ENCODE data around the gene SMPX.

SMPX gene

GRCh38 chrX:21735768-21736127, 22.2 kb downstream of the SMPX start:
- ATAC-seq (replicated peaks) (no peak), DNase-seq (no peak)
- H3K36me3 Mint-ChIP-seq: no peaks in the 10 kb centered on the region
- H3K4me1 Mint-ChIP-seq: no peaks in the 10 kb centered on the region
- H3K27me3 Mint-ChIP-seq: peaks cover 26 to 27% of the 10 kb centered on the region in 2 donors
- no peaks in the 10 kb centered on the region for H3K9me3 Mint-ChIP-seq
- no peak overlapping the region for H3K27ac Mint-ChIP-seq
- no peak overlapping the region for H3K4me3 Mint-ChIP-seq

- peaks cover 26 to 27% of the 10 kb centered on the region in 2 donors for H3K27me3 Mint-ChIP-seq
- DNase-seq: no peak
- no peak for ATAC-seq (replicated peaks)
- no peak overlapping the region for H3K27ac Mint-ChIP-seq
- no peaks in the 10 kb centered on the region for H3K4me1 Mint-ChIP-seq
- H3K36me3 Mint-ChIP-seq: no peaks in the 10 kb centered on the region
- no peak overlapping the region for H3K4me3 Mint-ChIP-seq
- no peaks in the 10 kb centered on the region for H3K9me3 Mint-ChIP-seq
These were observed 22.7 kb downstream of the SMPX start for GRCh38 chrX:21735038-21735767.

- Mint-ChIP-seq H3K36me3 (no peaks in the 10 kb centered on the region), H3K27ac (no peak overlapping the region), H3K27me3 (peaks cover 26 to 27% of the 10 kb centered on the region in 2 donors), H3K4me3 (no peak overlapping the region), H3K9me3 (no peaks in the 10 kb centered on the region), H3K4me1 (no peaks in the 10 kb centered on the region)
- DNase-seq (no peak), ATAC-seq (replicated peaks) (no peak)
These were observed 23.7 kb downstream of the SMPX start for GRCh38 chrX:21734175-21734574.

- Mint-ChIP-seq H3K4me3 (no peak overlapping the region), H3K27ac (no peak overlapping the region), H3K4me1 (no peaks in the 10 kb centered on the region), H3K36me3 (no peaks in the 10 kb centered on the region), H3K27me3 (peaks cover 22 to 26% of the 10 kb centered on the region in 2 donors), H3K9me3 (no peaks in the 10 kb centered on the region)
- DNase-seq (no peak), ATAC-seq (replicated peaks) (no peak)
These were observed 24.2 kb downstream of the SMPX start for GRCh38 chrX:21733705-21734104.

GRCh38 chrX:21730026-21730425, 27.9 kb downstream of the SMPX start:
- no peaks in the 10 kb centered on the region for H3K4me1 Mint-ChIP-seq
- no peaks in the 10 kb centered on the region for H3K36me3 Mint-ChIP-seq

DNA sequence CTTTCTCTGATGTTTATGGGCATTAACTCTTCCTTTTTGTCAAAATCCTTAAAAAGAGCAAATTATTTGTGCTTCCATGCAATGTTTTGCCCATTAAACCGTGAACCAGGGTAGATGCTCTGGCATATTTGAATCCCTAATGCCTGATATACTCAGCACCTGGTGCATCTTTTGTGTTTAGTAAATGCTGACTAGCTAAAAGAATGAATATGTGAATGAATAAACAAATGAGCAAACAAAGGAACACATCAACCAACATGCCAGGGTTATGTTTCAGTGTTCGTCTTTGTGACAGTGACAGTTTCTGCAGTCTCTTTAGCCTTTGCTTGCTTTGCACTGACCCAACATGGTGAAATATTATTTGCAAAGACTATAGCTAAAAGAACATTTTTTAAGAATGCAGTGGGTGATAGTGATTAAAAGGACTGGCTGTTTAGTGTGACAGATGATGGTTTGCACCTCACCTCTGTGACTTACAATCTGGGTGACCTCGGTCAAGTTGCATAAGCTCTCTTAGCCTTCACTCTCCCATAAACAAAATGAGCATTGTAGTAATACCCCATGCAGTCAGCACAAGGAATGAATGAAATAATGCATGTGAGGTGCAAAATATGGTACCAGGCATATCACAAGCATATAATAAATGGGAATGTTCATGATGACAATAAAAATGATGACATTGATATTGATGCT, 29.5 kb downstream of the SMPX start:
- peaks cover 5 to 7% of the 10 kb centered on the region in 2 donors for H3K27me3 Mint-ChIP-seq
- H3K27ac Mint-ChIP-seq: no peak overlapping the region
- ATAC-seq (replicated peaks) (no peak), DNase-seq (no peak)
- H3K4me3 Mint-ChIP-seq: no peak overlapping the region
- H3K36me3 Mint-ChIP-seq: no peaks in the 10 kb centered on the region
- no peaks in the 10 kb centered on the region for H3K9me3 Mint-ChIP-seq
- H3K4me1 Mint-ChIP-seq: no peaks in the 10 kb centered on the region

More at GRCh38 chrX:21730026-21730425, 27.9 kb downstream of the SMPX start:
- no peak for DNase-seq
- H3K9me3 Mint-ChIP-seq: no peaks in the 10 kb centered on the region
- no peak overlapping the region for H3K27ac Mint-ChIP-seq
- H3K27me3 Mint-ChIP-seq: peaks cover 13 to 19% of the 10 kb centered on the region in 2 donors
- ATAC-seq (replicated peaks): no peak
- no peak overlapping the region for H3K4me3 Mint-ChIP-seq

DNA sequence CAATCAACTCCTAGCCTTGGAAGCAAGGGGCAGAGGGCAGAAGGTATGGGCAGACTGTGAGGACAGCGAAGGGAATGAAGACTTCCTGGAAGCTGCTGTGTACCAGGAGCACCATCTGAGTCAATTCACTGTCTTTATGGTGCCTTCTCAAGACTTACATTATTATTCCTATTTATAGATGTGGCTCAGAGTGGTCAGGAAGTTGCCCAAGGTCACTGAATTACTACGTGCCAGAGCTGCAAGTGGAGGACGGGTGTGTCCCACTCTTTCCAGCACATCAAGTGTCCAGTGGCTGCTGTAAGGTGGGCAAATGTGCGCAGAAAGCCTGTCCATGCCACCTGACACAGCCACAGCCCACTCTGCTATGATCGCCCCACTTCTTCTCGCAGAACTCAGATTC, 32.0 kb downstream of the SMPX start:
- H3K27me3 Mint-ChIP-seq: peaks cover 5 to 7% of the 10 kb centered on the region in 2 donors
- no peak for DNase-seq
- H3K9me3 Mint-ChIP-seq: no peaks in the 10 kb centered on the region
- H3K4me1 Mint-ChIP-seq: no peaks in the 10 kb centered on the region
- H3K4me3 Mint-ChIP-seq: no peak overlapping the region
- no peak for ATAC-seq (replicated peaks)
- H3K27ac Mint-ChIP-seq: no peak overlapping the region
- no peaks in the 10 kb centered on the region for H3K36me3 Mint-ChIP-seq

DNA sequence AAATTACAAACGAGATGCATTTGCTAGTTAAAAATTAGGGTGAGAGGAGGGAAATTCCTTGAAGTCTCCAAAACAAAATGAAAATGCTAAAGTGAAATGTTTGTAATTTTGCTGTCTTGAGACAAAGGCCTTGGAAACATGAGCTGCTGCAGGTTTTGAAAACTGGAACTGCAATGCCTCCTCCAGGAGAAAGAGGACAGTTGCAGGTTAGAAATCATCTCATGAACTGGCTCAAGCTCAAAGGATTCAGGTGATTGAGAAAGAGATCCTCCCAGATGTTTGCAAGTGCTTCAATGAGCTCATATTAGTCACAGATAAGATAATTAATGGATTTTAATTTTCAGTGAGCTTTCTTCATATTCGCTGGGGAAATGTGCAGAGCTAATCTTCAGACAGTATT, 32.4 kb downstream of the SMPX start:
- no peak overlapping the region for H3K27ac Mint-ChIP-seq
- no peak overlapping the region for H3K4me3 Mint-ChIP-seq
- DNase-seq (no peak), ATAC-seq (replicated peaks) (no peak)
- no peaks in the 10 kb centered on the region for H3K9me3 Mint-ChIP-seq
- no peaks in the 10 kb centered on the region for H3K36me3 Mint-ChIP-seq
- H3K4me1 Mint-ChIP-seq: no peaks in the 10 kb centered on the region
- H3K27me3 Mint-ChIP-seq: peaks cover 5 to 7% of the 10 kb centered on the region in 2 donors

DNA sequence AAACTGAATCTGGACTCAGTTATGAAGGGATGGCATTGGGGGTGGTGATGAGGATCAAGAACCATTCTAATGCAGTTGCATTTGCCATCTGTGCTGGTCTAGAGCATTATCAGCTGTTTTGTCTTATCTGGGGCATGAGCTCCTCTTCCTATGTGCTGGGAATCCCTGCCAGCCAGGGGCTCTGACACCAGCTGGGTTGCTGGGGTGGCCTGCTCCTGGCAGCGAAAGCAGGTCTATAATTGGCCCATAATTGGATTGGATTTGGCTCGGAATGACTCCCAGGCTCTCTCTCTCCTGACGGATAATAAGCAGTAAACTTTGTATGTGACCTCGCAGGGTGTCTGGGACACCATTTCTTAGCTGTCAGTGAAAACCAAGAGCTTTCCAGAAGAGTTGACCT, 34.1 kb downstream of the SMPX start:
- no peaks in the 10 kb centered on the region for H3K4me1 Mint-ChIP-seq

GRCh38 chrX:21723084-21723483, 34.8 kb downstream of the SMPX start:
- no peaks in the 10 kb centered on the region for H3K4me1 Mint-ChIP-seq
- ATAC-seq (replicated peaks): no peak
- no peaks in the 10 kb centered on the region for H3K9me3 Mint-ChIP-seq
- peaks cover 2 to 7% of the 10 kb centered on the region in 2 donors for H3K27me3 Mint-ChIP-seq
- DNase-seq: no peak
- no peaks in the 10 kb centered on the region for H3K36me3 Mint-ChIP-seq
- H3K27ac Mint-ChIP-seq: no peak overlapping the region
- H3K4me3 Mint-ChIP-seq: no peak overlapping the region

More for the DNA sequence above, 34.1 kb downstream of the SMPX start:
- no peak overlapping the region for H3K4me3 Mint-ChIP-seq
- no peaks in the 10 kb centered on the region for H3K9me3 Mint-ChIP-seq
- peaks cover 5 to 7% of the 10 kb centered on the region in 2 donors for H3K27me3 Mint-ChIP-seq
- ATAC-seq (replicated peaks) (no peak), DNase-seq (no peak)
- no peak overlapping the region for H3K27ac Mint-ChIP-seq
- H3K36me3 Mint-ChIP-seq: no peaks in the 10 kb centered on the region

- Mint-ChIP-seq H3K4me1 (no peaks in the 10 kb centered on the region), H3K4me3 (no peak overlapping the region), H3K36me3 (no peaks in the 10 kb centered on the region), H3K27me3 (peaks cover 0 to 11% of the 10 kb centered on the region in 2 donors), H3K9me3 (no peaks in the 10 kb centered on the region), H3K27ac (no peak overlapping the region)
- no peak for DNase-seq
- ATAC-seq (replicated peaks): no peak
These were observed 36.7 kb downstream of the SMPX start for GRCh38 chrX:21721195-21721594.

DNA sequence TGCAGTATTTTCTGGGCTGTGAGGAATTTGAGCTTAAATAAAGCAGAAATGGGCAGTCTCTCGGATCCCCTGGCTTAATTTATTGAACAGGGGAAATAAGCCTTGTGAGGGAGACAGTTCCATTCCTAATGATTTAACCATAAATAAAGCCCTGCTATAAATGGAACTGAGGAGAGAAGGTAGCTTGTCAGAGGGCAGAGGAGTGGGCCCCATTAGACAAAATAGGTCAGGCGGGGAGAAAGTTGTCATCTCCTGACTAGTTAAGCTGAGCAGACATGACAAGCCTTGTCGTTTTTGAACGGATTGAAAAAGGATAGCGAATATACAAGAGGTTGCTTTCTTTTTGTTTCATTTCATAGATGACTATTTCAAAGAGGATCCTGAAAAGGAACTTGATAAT, 39.3 kb downstream of the SMPX start:
- no peak for DNase-seq
- Mint-ChIP-seq H3K27ac (no peak overlapping the region), H3K9me3 (peaks cover 0 to 1% of the 10 kb centered on the region in 2 donors), H3K27me3 (peaks cover 0 to 13% of the 10 kb centered on the region in 2 donors), H3K4me3 (no peak overlapping the region), H3K4me1 (no peaks in the 10 kb centered on the region), H3K36me3 (no peaks in the 10 kb centered on the region)
- ATAC-seq (replicated peaks): no peak

DNA sequence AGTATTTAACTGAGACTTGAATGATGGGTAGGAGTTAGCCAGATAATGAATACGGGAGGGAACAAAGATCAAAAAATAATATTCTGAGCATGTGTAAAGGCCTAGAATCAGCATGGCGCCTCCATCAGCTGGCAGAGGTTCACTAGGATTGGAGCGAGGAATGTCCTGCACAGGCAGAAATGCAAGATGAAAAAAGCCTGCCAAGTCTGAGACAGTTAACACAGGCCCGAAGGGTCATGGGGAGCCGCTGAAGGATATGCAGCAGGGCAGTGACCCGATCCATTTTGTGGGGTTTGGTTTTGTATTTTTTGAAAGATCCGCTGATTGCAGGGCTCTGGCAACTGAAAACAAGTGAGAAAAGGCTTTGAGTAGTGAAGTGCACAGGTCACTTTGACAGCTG, 40.1 kb downstream of the SMPX start:
- H3K27ac Mint-ChIP-seq: no peak overlapping the region
- ATAC-seq (replicated peaks) (no peak), DNase-seq (no peak)
- H3K4me1 Mint-ChIP-seq: no peaks in the 10 kb centered on the region
- peaks cover 0 to 13% of the 10 kb centered on the region in 2 donors for H3K27me3 Mint-ChIP-seq
- no peak overlapping the region for H3K4me3 Mint-ChIP-seq
- H3K36me3 Mint-ChIP-seq: no peaks in the 10 kb centered on the region
- H3K9me3 Mint-ChIP-seq: peaks cover 2 to 6% of the 10 kb centered on the region in 2 donors

DNA sequence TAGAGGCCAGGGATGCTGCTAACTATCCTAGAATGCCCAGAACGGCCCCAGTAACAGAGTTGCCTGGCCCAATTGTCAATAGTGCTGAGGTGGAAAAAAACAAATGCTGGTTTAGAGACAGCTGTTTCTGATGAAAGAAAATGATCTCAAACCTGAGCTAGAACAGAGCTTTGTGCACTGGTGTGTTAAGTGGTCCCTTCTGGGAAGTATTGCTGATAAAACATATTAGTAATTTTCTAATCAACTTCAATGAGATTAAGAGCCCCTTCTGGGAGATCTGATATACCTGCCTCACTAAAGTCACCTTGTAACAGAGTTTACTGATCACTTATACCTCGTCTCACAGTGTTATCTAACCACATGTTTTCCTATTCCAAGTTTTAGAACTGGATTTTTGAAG, 42.1 kb downstream of the SMPX start:
- H3K9me3 Mint-ChIP-seq: peaks cover 2 to 6% of the 10 kb centered on the region in 2 donors
- ATAC-seq (replicated peaks) (no peak), DNase-seq (no peak)
- no peak overlapping the region for H3K27ac Mint-ChIP-seq
- no peaks in the 10 kb centered on the region for H3K4me1 Mint-ChIP-seq
- no peak overlapping the region for H3K4me3 Mint-ChIP-seq
- no peaks in the 10 kb centered on the region for H3K36me3 Mint-ChIP-seq
- H3K27me3 Mint-ChIP-seq: peaks cover 0 to 13% of the 10 kb centered on the region in 2 donors

GRCh38 chrX:21715337-21715736, 42.6 kb downstream of the SMPX start:
- no peak for ATAC-seq (replicated peaks)
- H3K27ac Mint-ChIP-seq: no peak overlapping the region
- H3K27me3 Mint-ChIP-seq: peaks cover 0 to 13% of the 10 kb centered on the region in 2 donors
- H3K9me3 Mint-ChIP-seq: peaks cover 2 to 6% of the 10 kb centered on the region in 2 donors
- H3K4me3 Mint-ChIP-seq: no peak overlapping the region
- H3K36me3 Mint-ChIP-seq: no peaks in the 10 kb centered on the region
- DNase-seq: no peak
- no peaks in the 10 kb centered on the region for H3K4me1 Mint-ChIP-seq

Measured in stimulated activated naive B cell treated with anti-CD40 and anti-IgM and Interleukin-4, amounts not matched to agents 10 μg/mL and 1 μg/mL and 100 μg/mL, for 72 hours (primary cell).